GM12892 (cell line): ENCODE results near the gene CAPZA3.

Source experiments
- POLR2A ChIP-seq: IDR thresholded peaks from 2 replicates; pipeline ENCODE4 v1.6.1; 2011; ENCODE audit warnings: low read depth, low read length, control low read depth
- POLR2AphosphoS5 ChIP-seq: IDR thresholded peaks from 2 replicates; pipeline ENCODE4 v1.6.1; 2011; ENCODE audit warnings: low read depth, low read length, control low read depth
- TAF1 ChIP-seq: IDR thresholded peaks from 2 replicates; pipeline ENCODE4 v1.6.1; 2011; ENCODE audit warnings: low read depth, mild to moderate bottlenecking, control low read depth, low read length, borderline replicate concordance

GRCh38 chr12:18755341-18755740, 17.4 kb downstream of the CAPZA3 start:
- TF ChIP-seq POLR2AphosphoS5 (no peak), POLR2A (no peak), TAF1 (no peak)
